Esophagus muscularis mucosa (tissue), 4 donors: ENCODE measurements around the gene ENTREP3. TPM values are rescaled to one million over a fixed set of nuclear protein-coding genes. Genes with fewer than 3 reads are reported as not detected.

Source experiments
- DNase-seq: peaks from one replicate; pipeline ENCODE4 v3.0.0-alpha.2; 2017; ENCODE audit errors: extremely low spot score
- H3K27ac ChIP-seq, 4 donors: fragments of 200-600 bp; sonication (generic); replicated peaks in 1 of 4; 1 replicate in 3 of 4; 2 replicates in 1 of 4; pipeline ENCODE4 v1.5.1; 2016 to 2019; ENCODE audit warnings: mild to moderate bottlenecking in 1 of 4
- H3K27me3 ChIP-seq, 4 donors: fragments of 200-600 bp; sonication (generic); one replicate each; pipeline versions ENCODE4 v1.5.1 to v1.6.0; 2016 to 2019
- H3K36me3 ChIP-seq, 4 donors: fragments of 200-600 bp; sonication (generic); one replicate each; pipeline ENCODE4 v1.5.1; 2016 to 2019
- H3K4me1 ChIP-seq, 4 donors: fragments of 200-600 bp; sonication (generic); one replicate each; pipeline ENCODE4 v1.5.1; 2016 to 2019
- H3K4me3 ChIP-seq, 4 donors: fragments of 200-600 bp; sonication (generic); 1 replicate in 2 of 4; 2 replicates in 2 of 4; pipeline ENCODE4 v1.5.1; 2016 to 2019; ENCODE audit warnings: mild to moderate bottlenecking in 4 of 4, moderate library complexity in 1 of 4
- H3K9me3 ChIP-seq, 4 donors: fragments of 200-600 bp; sonication (generic); 1 replicate in 3 of 4; 2 replicates in 1 of 4; pipeline ENCODE4 v1.5.1; 2016 to 2019
- CTCF ChIP-seq, 3 experiments: fragments of 200-600 bp in 2 of 3; fragments of 450-650 bp in 1 of 3; sonication (generic) in 2 of 3; IDR thresholded peaks; one replicate each; pipeline ENCODE4 v1.5.1; 2017 to 2019; ENCODE audit warnings: antibody characterized with exemption in 3 of 3, mild to moderate bottlenecking in 2 of 3, moderate library complexity in 1 of 3
- EP300 ChIP-seq: sonication (generic); formaldehyde crosslinking; IDR thresholded peaks from one replicate; pipeline ENCODE4 v1.6.1; 2017; ENCODE audit warnings: antibody characterized with exemption
- POLR2A ChIP-seq: fragments of 450-650 bp; IDR thresholded peaks from one replicate; pipeline ENCODE4 v1.6.1; 2017; ENCODE audit warnings: antibody characterized with exemption, moderate library complexity, mild to moderate bottlenecking, low read depth
- POLR2AphosphoS5 ChIP-seq, 2 donors: sonication (generic); formaldehyde crosslinking; IDR thresholded peaks; one replicate each; pipeline ENCODE4 v1.6.1; 2017; ENCODE audit warnings: antibody characterized with exemption in 2 of 2
- WGBS: methylation state at CpG from one replicate; pipeline ENCODE4 v1.1.5; 2018; 5-methylcytosine and 5-hydroxymethylcytosine counted together
- intact Hi-C: fragments of 100-400 bp; cut with DNase I; formaldehyde crosslinking; loops from one replicate; pipeline ENCODE4 v1.15.1; 2023
- total RNA-seq, 4 donors: library from RNA; depleted of rRNA; stranded (reverse); fragments of >200 nt; gene quantifications; one replicate each; pipeline versions ENCODE4 v1.1.0 to v1.2.1, GENCODE V29; 2016

Gene ENTREP3
- total RNA-seq, 4 donors from 2014 or later, result 15.1 to 38.7 (median 22.6) TPM

- peaks cover 0 to 34% (median 7%) of the 10 kb centered on the region in 4 donors for H3K27me3 ChIP-seq
- no peak overlapping the region for H3K27ac ChIP-seq
- H3K36me3 ChIP-seq, result no peaks in the 10 kb centered on the region
- WGBS, result 93% methylated on average over 8 of the region's 8 CpGs
- TF ChIP-seq POLR2AphosphoS5 (IDR thresholded peaks at IDR 0.05), result no peak
- no peak for TF ChIP-seq EP300
- no peak for TF ChIP-seq CTCF (IDR thresholded peaks at IDR 0.05)
- TF ChIP-seq POLR2A, result no peak
- no peak for DNase-seq
- no peaks in the 10 kb centered on the region for H3K9me3 ChIP-seq
- intact Hi-C loops, result no loop called here
- no peak overlapping the region for H3K4me3 ChIP-seq
- peaks cover 5 to 8% (median 8%) of the 10 kb centered on the region in 4 donors for H3K4me1 ChIP-seq
Measured at GRCh38 chr1:155300024-155300423, 44.7 kb upstream of the ENTREP3 start.

- Histone ChIP-seq H3K27me3 (peaks cover 0 to 49% (median 12%) of the 10 kb centered on the region in 4 donors), H3K36me3 (no peaks in the 10 kb centered on the region), H3K4me1 (peaks cover 8 to 13% (median 12%) of the 10 kb centered on the region in 4 donors), H3K9me3 (no peaks in the 10 kb centered on the region), H3K4me3 (no peak overlapping the region), H3K27ac (no peak overlapping the region)
- DNase-seq, result no peak
- intact Hi-C loops, result no loop called here
- WGBS, result 68% methylated on average over 7 of the region's 7 CpGs
- TF ChIP-seq POLR2A, result no peak
- TF ChIP-seq CTCF (IDR thresholded peaks at IDR 0.05), result no peak
- no peak for TF ChIP-seq EP300
- TF ChIP-seq POLR2AphosphoS5 (IDR thresholded peaks at IDR 0.05), result no peak
Measured at GRCh38 chr1:155297384-155297783, 42.1 kb upstream of the ENTREP3 start.

GRCh38 chr1:155296661-155297060 lies 41.4 kb upstream of the ENTREP3 start:
- WGBS, result 88% methylated on average over 3 of the region's 3 CpGs
- Histone ChIP-seq H3K27ac (no peak overlapping the region), H3K4me3 (no peak overlapping the region), H3K4me1 (peaks cover 8 to 13% (median 12%) of the 10 kb centered on the region in 4 donors), H3K9me3 (no peaks in the 10 kb centered on the region), H3K36me3 (no peaks in the 10 kb centered on the region), H3K27me3 (peaks cover 0 to 49% (median 12%) of the 10 kb centered on the region in 4 donors)
- no peak for TF ChIP-seq POLR2A
- TF ChIP-seq POLR2AphosphoS5 (IDR thresholded peaks at IDR 0.05), result no peak
- no peak for TF ChIP-seq CTCF (IDR thresholded peaks at IDR 0.05)
- no peak for TF ChIP-seq EP300
- intact Hi-C loops, result no loop called here
- no peak for DNase-seq

GRCh38 chr1:155295942-155296267 lies 40.6 kb upstream of the ENTREP3 start:
- DNase-seq, result no peak
- intact Hi-C loops, result no loop called here
- H3K9me3 ChIP-seq, result no peaks in the 10 kb centered on the region
- peaks cover 8 to 13% (median 12%) of the 10 kb centered on the region in 4 donors for H3K4me1 ChIP-seq
- H3K4me3 ChIP-seq, result no peak overlapping the region
- 86% methylated on average over 7 of the region's 7 CpGs for WGBS
- TF ChIP-seq EP300 (no peak), CTCF (IDR thresholded peaks at IDR 0.05) (no peak), POLR2AphosphoS5 (IDR thresholded peaks at IDR 0.05) (no peak), POLR2A (no peak)
- H3K27ac ChIP-seq, result no peak overlapping the region
- H3K27me3 ChIP-seq, result peaks cover 0 to 49% (median 12%) of the 10 kb centered on the region in 4 donors
- H3K36me3 ChIP-seq, result no peaks in the 10 kb centered on the region
